ENCODE measurements around the gene ANKS6.
A peak's percentile ranks its signal among the peaks of the same experiment; 100 is the strongest.

The ANKS6 gene

GRCh38 chr9:98807814-98808195 is 11.4 kb upstream of the ANKS6 start:
- Histone ChIP-seq H3K9me3 (ENCODE audit: insufficient read depth, low read depth, low read length) (no peaks in the 10 kb centered on the region), H3K27me3 (ENCODE audit: insufficient read depth, low read length, poor library complexity, severe bottlenecking) (no peaks in the 10 kb centered on the region), H2AFZ (ENCODE audit: low read length) (peak overlapping the region; percentile 82), H3K9me2 (replicated peaks; ENCODE audit: low read depth, low read length) (no peaks in the 10 kb centered on the region), H3K4me1 (ENCODE audit: insufficient read depth, low read length, poor library complexity, severe bottlenecking) (peaks cover 34% of the 10 kb centered on the region), H3K4me2 (ENCODE audit: low read depth, low read length, poor library complexity, severe bottlenecking) (peak overlapping the region; percentile 81), H4K20me1 (ENCODE audit: insufficient read depth, low read length, poor library complexity, severe bottlenecking) (no peaks in the 10 kb centered on the region), H3K79me2 (ENCODE audit: insufficient read depth, low read length) (no peaks in the 10 kb centered on the region), H3K9ac (ENCODE audit: low read depth, low read length, poor library complexity, severe bottlenecking) (peak overlapping the region; percentile 67), H3F3A (ENCODE audit: low read depth) (0 out of 2 replicates have a peak, but pooled peaks cover 3% of the 10 kb centered on the region), H3K36me3 (ENCODE audit: insufficient read depth, low read length) (no peaks in the 10 kb centered on the region), H3K4me3 (ENCODE audit: low read length, poor library complexity, severe bottlenecking) (peak overlapping the region; percentile 82)
- TF ChIP-seq CTCF (conservative IDR thresholded peaks at IDR 0.05; ENCODE audit: low read length) (no peak), EZH2phosphoT487 (IDR thresholded peaks at IDR 0.05; ENCODE audit: borderline replicate concordance) (no peak)

GRCh38 chr9:98807070-98807813 is 10.9 kb upstream of the ANKS6 start, which contains the start of gene GALNT12:
TSS of gene GALNT12 (plus strand) at chr9:98807670. CDS start at chr9:98807699, 29 bp downstream.
- H3K9ac ChIP-seq (ENCODE audit: low read depth, low read length, poor library complexity, severe bottlenecking): peak within 1 kb of the TSS; percentile 67
- H3K4me1 ChIP-seq (ENCODE audit: insufficient read depth, low read length, poor library complexity, severe bottlenecking): peaks cover 34% of the 10 kb centered on the region
- H3K9me2 ChIP-seq (replicated peaks; ENCODE audit: low read depth, low read length): no peaks in the 10 kb centered on the region
- peak within 1 kb of the TSS; percentile 83 for H2AFZ ChIP-seq (ENCODE audit: low read length)
- peak within 1 kb of the TSS; percentile 82 for H3K4me3 ChIP-seq (ENCODE audit: low read length, poor library complexity, severe bottlenecking)
- H3K9me3 ChIP-seq (ENCODE audit: insufficient read depth, low read depth, low read length): no peaks in the 10 kb centered on the region
- no peaks in the 10 kb centered on the region for H3K79me2 ChIP-seq (ENCODE audit: insufficient read depth, low read length)
- H3K27me3 ChIP-seq (ENCODE audit: insufficient read depth, low read length, poor library complexity, severe bottlenecking): no peaks in the 10 kb centered on the region
- no peaks in the 10 kb centered on the region for H3K36me3 ChIP-seq (ENCODE audit: insufficient read depth, low read length)
- H3F3A ChIP-seq (ENCODE audit: low read depth): 0 out of 2 replicates have a peak, but pooled peaks cover 3% of the 10 kb centered on the region
- TF ChIP-seq EZH2phosphoT487 (IDR thresholded peaks at IDR 0.05; ENCODE audit: borderline replicate concordance): no peak
- no peak for TF ChIP-seq CTCF (conservative IDR thresholded peaks at IDR 0.05; ENCODE audit: low read length)
- peak within 1 kb of the TSS; percentile 81 for H3K4me2 ChIP-seq (ENCODE audit: low read depth, low read length, poor library complexity, severe bottlenecking)
- H4K20me1 ChIP-seq (ENCODE audit: insufficient read depth, low read length, poor library complexity, severe bottlenecking): no peaks in the 10 kb centered on the region

- Histone ChIP-seq H3K36me3 (ENCODE audit: insufficient read depth, low read length) (no peaks in the 10 kb centered on the region), H3K9me3 (ENCODE audit: insufficient read depth, low read depth, low read length) (no peaks in the 10 kb centered on the region), H3F3A (ENCODE audit: low read depth) (0 out of 2 replicates have a peak, but pooled peaks cover 3% of the 10 kb centered on the region), H3K4me2 (ENCODE audit: low read depth, low read length, poor library complexity, severe bottlenecking) (peak overlapping the region; percentile 66), H4K20me1 (ENCODE audit: insufficient read depth, low read length, poor library complexity, severe bottlenecking) (no peaks in the 10 kb centered on the region), H3K4me3 (ENCODE audit: low read length, poor library complexity, severe bottlenecking) (peak overlapping the region; percentile 82), H3K9ac (ENCODE audit: low read depth, low read length, poor library complexity, severe bottlenecking) (no peak overlapping the region), H3K4me1 (ENCODE audit: insufficient read depth, low read length, poor library complexity, severe bottlenecking) (peaks cover 34% of the 10 kb centered on the region), H3K9me2 (replicated peaks; ENCODE audit: low read depth, low read length) (no peaks in the 10 kb centered on the region), H2AFZ (ENCODE audit: low read length) (peak overlapping the region; percentile 83), H3K27me3 (ENCODE audit: insufficient read depth, low read length, poor library complexity, severe bottlenecking) (no peaks in the 10 kb centered on the region), H3K79me2 (ENCODE audit: insufficient read depth, low read length) (no peaks in the 10 kb centered on the region)
- TF ChIP-seq CTCF (conservative IDR thresholded peaks at IDR 0.05; ENCODE audit: low read length) (peak; percentile 57), EZH2phosphoT487 (IDR thresholded peaks at IDR 0.05; ENCODE audit: borderline replicate concordance) (no peak)
Observed at GRCh38 chr9:98806394-98807035, 10.2 kb upstream of the ANKS6 start.

Measured in Loucy (cell line).